Astrocyte of the hippocampus (primary cell): Measurements from ENCODE around the gene ABLIM1.

Source experiments
- DNase-seq: peaks from one replicate; pipeline ENCODE4 v3.0.0; 2011; ENCODE audit warnings: low read depth, low spot score

Gene ABLIM1

GRCh38 chr10:114491419-114491818 lies 166.7 kb downstream of the ABLIM1 start:
- DNase-seq: no peak

- DNase-seq: no peak
Measured at GRCh38 chr10:114489521-114490310, 168.4 kb downstream of the ABLIM1 start.

- no peak for DNase-seq
Measured at GRCh38 chr10:114487815-114488536, 170.1 kb downstream of the ABLIM1 start.

- peak; percentile 18 for DNase-seq
Measured at GRCh38 chr10:114486938-114487814, 170.9 kb downstream of the ABLIM1 start.

- DNase-seq: no peak
Measured at GRCh38 chr10:114485696-114486400, 172.2 kb downstream of the ABLIM1 start.

GRCh38 chr10:114483575-114483974 lies 174.5 kb downstream of the ABLIM1 start:
- no peak for DNase-seq

- DNase-seq: no peak
Measured at GRCh38 chr10:114482480-114483304, 175.4 kb downstream of the ABLIM1 start.

- DNase-seq: no peak
Measured at GRCh38 chr10:114481055-114481454, 177.0 kb downstream of the ABLIM1 start.

GRCh38 chr10:114479836-114480235 lies 178.2 kb downstream of the ABLIM1 start:
- DNase-seq: no peak

GRCh38 chr10:114479307-114479706 lies 178.8 kb downstream of the ABLIM1 start:
- DNase-seq: no peak

GRCh38 chr10:114478281-114478680 lies 179.8 kb downstream of the ABLIM1 start:
- no peak for DNase-seq

- DNase-seq: no peak
Measured at GRCh38 chr10:114477285-114477684, 180.8 kb downstream of the ABLIM1 start.

- DNase-seq: no peak
Measured at GRCh38 chr10:114474989-114475388, 183.1 kb downstream of the ABLIM1 start.

GRCh38 chr10:114473776-114474175 lies 184.3 kb downstream of the ABLIM1 start:
- DNase-seq: no peak

- no peak for DNase-seq
Measured at GRCh38 chr10:114472877-114473253, 185.2 kb downstream of the ABLIM1 start.

GRCh38 chr10:114471906-114472876 lies 185.9 kb downstream of the ABLIM1 start:
- no peak for DNase-seq

- DNase-seq: peak; percentile 85
Measured at GRCh38 chr10:114470956-114471905, 186.8 kb downstream of the ABLIM1 start.

GRCh38 chr10:114470361-114470760 lies 187.7 kb downstream of the ABLIM1 start:
- no peak for DNase-seq
